Suprapubic skin (tissue), 4 donors: ENCODE measurements around the gene WNT9A. TPM values are rescaled to one million over a fixed set of nuclear protein-coding genes. Genes with fewer than 3 reads are reported as not detected.
"Not testable (repeated sequence)": the region's sequence is repeated elsewhere in the genome, so short reads cannot be mapped to it uniquely, and the experiment has no call there.

Experiments used
- DNase-seq, 2 donors: peaks; one replicate each; pipeline ENCODE4 v3.0.0-alpha.2; 2019; ENCODE audit warnings: low spot score in 2 of 2
- H3K27ac ChIP-seq: fragments of 200-600 bp; sonication (generic); one replicate; pipeline ENCODE4 v1.5.1; 2019
- H3K27me3 ChIP-seq: fragments of 200-600 bp; sonication (generic); one replicate; pipeline ENCODE4 v1.5.1; 2019
- H3K36me3 ChIP-seq: fragments of 200-600 bp; sonication (generic); one replicate; pipeline ENCODE4 v1.5.1; 2019
- H3K4me1 ChIP-seq: fragments of 200-600 bp; sonication (generic); one replicate; pipeline ENCODE4 v1.5.1; 2019
- H3K4me3 ChIP-seq: fragments of 200-600 bp; sonication (generic); one replicate; pipeline ENCODE4 v1.5.1; 2019; ENCODE audit warnings: mild to moderate bottlenecking
- H3K9me3 ChIP-seq: fragments of 200-600 bp; sonication (generic); one replicate; pipeline ENCODE4 v1.5.1; 2019
- CTCF ChIP-seq, 2 donors: fragments of 200-600 bp in 1 of 2; fragments of 450-650 bp in 1 of 2; sonication (generic) in 1 of 2; IDR thresholded peaks; one replicate each; pipeline ENCODE4 v1.5.1; 2016 to 2019; ENCODE audit warnings: antibody characterized with exemption in 2 of 2, mild to moderate bottlenecking in 1 of 2, moderate library complexity in 1 of 2
- EP300 ChIP-seq: sonication (generic); formaldehyde crosslinking; IDR thresholded peaks from one replicate; pipeline ENCODE4 v1.6.1; 2017; ENCODE audit warnings: antibody characterized with exemption
- POLR2A ChIP-seq, 2 donors: fragments of 450-650 bp; IDR thresholded peaks; one replicate each; pipeline ENCODE4 v1.6.1; 2017; ENCODE audit warnings: antibody characterized with exemption in 2 of 2, mild to moderate bottlenecking in 2 of 2, moderate library complexity in 2 of 2
- POLR2AphosphoS5 ChIP-seq, 3 donors: sonication (generic); formaldehyde crosslinking; IDR thresholded peaks; one replicate each; pipeline ENCODE4 v1.6.1; 2017; ENCODE audit warnings: antibody characterized with exemption in 3 of 3
- WGBS: methylation state at CpG from one replicate; pipeline ENCODE4 v1.1.5; 2018; 5-methylcytosine and 5-hydroxymethylcytosine counted together
- total RNA-seq, 4 donors: library from RNA; depleted of rRNA; stranded (reverse); fragments of >200 nt; gene quantifications; one replicate each; pipeline ENCODE4 v1.1.0, GENCODE V29; 2016

The WNT9A gene
- total RNA-seq, 4 donors from 2014 or later: 0.85 to 2.6 (median 1.1) TPM

GRCh38 chr1:227971643-227972282 is 24.0 kb upstream of the WNT9A start:
- H3K36me3 ChIP-seq, H3K4me1 ChIP-seq, H3K27ac ChIP-seq, H3K9me3 ChIP-seq, H3K27me3 ChIP-seq, H3K4me3 ChIP-seq: not testable (repeated sequence)
- peak in 1 of 2 donors; percentile 50 for DNase-seq
- WGBS: 85% methylated on average over 11 of the region's 27 CpGs

GRCh38 chr1:227971216-227971615 is 23.5 kb upstream of the WNT9A start:
- H3K9me3 ChIP-seq, H3K36me3 ChIP-seq, H3K27me3 ChIP-seq, H3K4me1 ChIP-seq, H3K27ac ChIP-seq, H3K4me3 ChIP-seq: not testable (repeated sequence)
- DNase-seq: peak in 1 of 2 donors; percentile 65
- WGBS: 98% methylated on average over 4 of the region's 17 CpGs

- not testable (repeated sequence) for H3K27ac ChIP-seq, H3K9me3 ChIP-seq, H3K4me1 ChIP-seq, H3K4me3 ChIP-seq, H3K36me3 ChIP-seq, H3K27me3 ChIP-seq
- peak in 1 of 2 donors; percentile 60 for DNase-seq
- WGBS: 86% methylated on average over 32 of the region's 36 CpGs
Observed at GRCh38 chr1:227970076-227970995, 22.6 kb upstream of the WNT9A start.

- not testable (repeated sequence) for H3K27me3 ChIP-seq
Observed at GRCh38 chr1:227967815-227968214, 20.1 kb upstream of the WNT9A start.

GRCh38 chr1:227966733-227967132 is 19.0 kb upstream of the WNT9A start:
- not testable (repeated sequence) for H3K27me3 ChIP-seq, H3K27ac ChIP-seq, H3K9me3 ChIP-seq, H3K36me3 ChIP-seq, H3K4me1 ChIP-seq, DNase-seq, H3K4me3 ChIP-seq
- WGBS: 92% methylated on average over 2 of the region's 2 CpGs

More at GRCh38 chr1:227967815-227968214, 20.1 kb upstream of the WNT9A start:
- H3K27ac ChIP-seq, H3K4me3 ChIP-seq, H3K4me1 ChIP-seq, H3K9me3 ChIP-seq, H3K36me3 ChIP-seq, DNase-seq: not testable (repeated sequence)
- WGBS: 88% methylated on average over 5 of the region's 5 CpGs

GRCh38 chr1:227961651-227962466 is 14.1 kb upstream of the WNT9A start:
- WGBS: 61% methylated on average over 4 of the region's 4 CpGs
- TF ChIP-seq POLR2AphosphoS5 (IDR thresholded peaks at IDR 0.05) (no peak), CTCF (IDR thresholded peaks at IDR 0.05) (no peak), EP300 (no peak), POLR2A (IDR thresholded peaks at IDR 0.05) (no peak)
- peak in 1 of 2 donors; percentile 47 for DNase-seq
- Histone ChIP-seq H3K27me3 (peaks cover 7% of the 10 kb centered on the region), H3K36me3 (no peaks in the 10 kb centered on the region), H3K27ac (no peak overlapping the region), H3K9me3 (no peaks in the 10 kb centered on the region), H3K4me1 (no peaks in the 10 kb centered on the region), H3K4me3 (no peak overlapping the region)

- peak in 1 of 2 donors; percentile 52 for DNase-seq
- no peak overlapping the region for H3K4me3 ChIP-seq
- WGBS: 97% methylated on average over 10 of the region's 10 CpGs
- H3K4me1 ChIP-seq: no peaks in the 10 kb centered on the region
- no peaks in the 10 kb centered on the region for H3K36me3 ChIP-seq
- H3K9me3 ChIP-seq: no peaks in the 10 kb centered on the region
- peaks cover 8% of the 10 kb centered on the region for H3K27me3 ChIP-seq
- H3K27ac ChIP-seq: no peak overlapping the region
- TF ChIP-seq POLR2A (IDR thresholded peaks at IDR 0.05): no peak
- no peak for TF ChIP-seq EP300
- TF ChIP-seq POLR2AphosphoS5 (IDR thresholded peaks at IDR 0.05): no peak
Observed at GRCh38 chr1:227959325-227959860, 11.7 kb upstream of the WNT9A start.
